Ishikawa (cell line): ENCODE results near the gene ZNF280D.

Source experiments
- CEBPB ChIP-seq: IDR thresholded peaks from 2 replicates; pipeline ENCODE4 v1.6.1; 2012
- MAX ChIP-seq: IDR thresholded peaks from 2 replicates; pipeline ENCODE4 v1.6.1; 2012
- REST ChIP-seq: IDR thresholded peaks from 2 replicates; pipeline ENCODE4 v1.6.1; 2012; ENCODE audit warnings: low read depth, mild to moderate bottlenecking
- TAF1 ChIP-seq: IDR thresholded peaks from 2 replicates; pipeline ENCODE4 v1.6.1; 2012; ENCODE audit warnings: low read depth, mild to moderate bottlenecking
- USF1 ChIP-seq: IDR thresholded peaks from 2 replicates; pipeline ENCODE4 v1.6.1; 2012
- YY1 ChIP-seq: IDR thresholded peaks from 2 replicates; pipeline ENCODE4 v1.6.1; 2012; ENCODE audit warnings: low read depth

GRCh38 chr15:56767315-56767714 lies 34.0 kb upstream of the ZNF280D start:
- TF ChIP-seq MAX (no peak), USF1 (no peak), REST (no peak), CEBPB (no peak), TAF1 (no peak), YY1 (no peak)
